Neural cell (in vitro differentiated cells): ENCODE results near the gene PAH.

Experiments
- EP300 ChIP-seq: fragments of 450-650 bp; conservative IDR thresholded peaks from 2 replicates; pipeline ENCODE4 v1.6.1; 2014; ENCODE audit warnings: antibody characterized with exemption, mild to moderate bottlenecking, moderate library complexity; ENCODE audit not compliant: poor library complexity, severe bottlenecking
- EZH2 ChIP-seq: fragments of 200-600, 300-800 bp; shearing (Covaris generic), sonication (generic); IDR thresholded peaks from 2 replicates; pipeline ENCODE4 v1.6.1; 2014; ENCODE audit warnings: antibody characterized with exemption, low read length, borderline replicate concordance, mild to moderate bottlenecking; ENCODE audit not compliant: insufficient read depth, poor library complexity, severe bottlenecking
- MXI1 ChIP-seq: fragments of 450-650 bp; conservative IDR thresholded peaks from 2 replicates; pipeline ENCODE4 v1.6.1; 2014; ENCODE audit warnings: antibody characterized with exemption, mild to moderate bottlenecking; ENCODE audit not compliant: poor library complexity, severe bottlenecking
- POLR2AphosphoS5 ChIP-seq: IDR thresholded peaks from 2 replicates; pipeline ENCODE4 v1.6.1; 2012
- RAD21 ChIP-seq: fragments of 450-650 bp; conservative IDR thresholded peaks from 2 replicates; pipeline ENCODE4 v1.6.1; 2014; ENCODE audit warnings: antibody characterized with exemption, mild to moderate bottlenecking, moderate library complexity
- SMC3 ChIP-seq: fragments of 450-650 bp; conservative IDR thresholded peaks from 2 replicates; pipeline ENCODE4 v1.6.1; 2014; ENCODE audit warnings: antibody characterized with exemption, mild to moderate bottlenecking, moderate library complexity; ENCODE audit not compliant: poor library complexity
- TAF1 ChIP-seq: IDR thresholded peaks from 2 replicates; pipeline ENCODE4 v1.6.1; 2012; ENCODE audit warnings: low read depth
- TF ChIP-seq, protein P1 (sequence below): fragments of 450-650 bp; IDR thresholded peaks from 2 replicates; pipeline ENCODE4 v1.5.1; 2014; ENCODE audit warnings: antibody characterized with exemption, mild to moderate bottlenecking, moderate library complexity; ENCODE audit not compliant: poor library complexity, severe bottlenecking
- TF ChIP-seq, protein P2 (sequence below): IDR thresholded peaks from 2 replicates; pipeline ENCODE4 v1.6.1; 2012; ENCODE audit warnings: borderline replicate concordance

DNA sequence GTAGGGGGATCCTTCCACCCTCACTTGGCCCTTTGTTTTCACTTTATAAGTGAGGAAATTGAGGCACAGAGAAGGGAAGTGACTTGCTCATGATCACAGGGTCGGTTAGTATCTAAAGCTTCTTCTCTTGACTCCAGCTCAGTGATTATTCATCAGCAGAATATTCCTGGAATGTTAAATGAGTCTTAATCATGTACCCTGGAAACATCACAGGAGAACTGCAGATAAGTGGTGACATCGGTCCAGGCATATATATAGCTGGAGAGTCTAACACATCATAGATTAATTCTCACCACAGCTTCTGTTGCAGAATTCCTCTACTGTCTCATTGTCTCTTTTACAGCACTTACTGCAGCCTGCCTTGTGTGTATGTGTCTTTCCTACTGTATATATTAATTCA lies 69.9 kb downstream of the PAH start:
- TF ChIP-seq, protein P1, sequence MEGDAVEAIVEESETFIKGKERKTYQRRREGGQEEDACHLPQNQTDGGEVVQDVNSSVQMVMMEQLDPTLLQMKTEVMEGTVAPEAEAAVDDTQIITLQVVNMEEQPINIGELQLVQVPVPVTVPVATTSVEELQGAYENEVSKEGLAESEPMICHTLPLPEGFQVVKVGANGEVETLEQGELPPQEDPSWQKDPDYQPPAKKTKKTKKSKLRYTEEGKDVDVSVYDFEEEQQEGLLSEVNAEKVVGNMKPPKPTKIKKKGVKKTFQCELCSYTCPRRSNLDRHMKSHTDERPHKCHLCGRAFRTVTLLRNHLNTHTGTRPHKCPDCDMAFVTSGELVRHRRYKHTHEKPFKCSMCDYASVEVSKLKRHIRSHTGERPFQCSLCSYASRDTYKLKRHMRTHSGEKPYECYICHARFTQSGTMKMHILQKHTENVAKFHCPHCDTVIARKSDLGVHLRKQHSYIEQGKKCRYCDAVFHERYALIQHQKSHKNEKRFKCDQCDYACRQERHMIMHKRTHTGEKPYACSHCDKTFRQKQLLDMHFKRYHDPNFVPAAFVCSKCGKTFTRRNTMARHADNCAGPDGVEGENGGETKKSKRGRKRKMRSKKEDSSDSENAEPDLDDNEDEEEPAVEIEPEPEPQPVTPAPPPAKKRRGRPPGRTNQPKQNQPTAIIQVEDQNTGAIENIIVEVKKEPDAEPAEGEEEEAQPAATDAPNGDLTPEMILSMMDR = no peak
- TF ChIP-seq SMC3 (no peak), EZH2 (no peak), RAD21 (no peak), POLR2AphosphoS5 (no peak), TAF1 (no peak), EP300 (no peak), MXI1 (no peak)
- TF ChIP-seq, protein P2, sequence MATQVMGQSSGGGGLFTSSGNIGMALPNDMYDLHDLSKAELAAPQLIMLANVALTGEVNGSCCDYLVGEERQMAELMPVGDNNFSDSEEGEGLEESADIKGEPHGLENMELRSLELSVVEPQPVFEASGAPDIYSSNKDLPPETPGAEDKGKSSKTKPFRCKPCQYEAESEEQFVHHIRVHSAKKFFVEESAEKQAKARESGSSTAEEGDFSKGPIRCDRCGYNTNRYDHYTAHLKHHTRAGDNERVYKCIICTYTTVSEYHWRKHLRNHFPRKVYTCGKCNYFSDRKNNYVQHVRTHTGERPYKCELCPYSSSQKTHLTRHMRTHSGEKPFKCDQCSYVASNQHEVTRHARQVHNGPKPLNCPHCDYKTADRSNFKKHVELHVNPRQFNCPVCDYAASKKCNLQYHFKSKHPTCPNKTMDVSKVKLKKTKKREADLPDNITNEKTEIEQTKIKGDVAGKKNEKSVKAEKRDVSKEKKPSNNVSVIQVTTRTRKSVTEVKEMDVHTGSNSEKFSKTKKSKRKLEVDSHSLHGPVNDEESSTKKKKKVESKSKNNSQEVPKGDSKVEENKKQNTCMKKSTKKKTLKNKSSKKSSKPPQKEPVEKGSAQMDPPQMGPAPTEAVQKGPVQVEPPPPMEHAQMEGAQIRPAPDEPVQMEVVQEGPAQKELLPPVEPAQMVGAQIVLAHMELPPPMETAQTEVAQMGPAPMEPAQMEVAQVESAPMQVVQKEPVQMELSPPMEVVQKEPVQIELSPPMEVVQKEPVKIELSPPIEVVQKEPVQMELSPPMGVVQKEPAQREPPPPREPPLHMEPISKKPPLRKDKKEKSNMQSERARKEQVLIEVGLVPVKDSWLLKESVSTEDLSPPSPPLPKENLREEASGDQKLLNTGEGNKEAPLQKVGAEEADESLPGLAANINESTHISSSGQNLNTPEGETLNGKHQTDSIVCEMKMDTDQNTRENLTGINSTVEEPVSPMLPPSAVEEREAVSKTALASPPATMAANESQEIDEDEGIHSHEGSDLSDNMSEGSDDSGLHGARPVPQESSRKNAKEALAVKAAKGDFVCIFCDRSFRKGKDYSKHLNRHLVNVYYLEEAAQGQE = no peak
